ENCODE results near the gene RALGAPB. TPM values are rescaled to one million over a fixed set of nuclear protein-coding genes. Genes with fewer than 3 reads are reported as not detected.

RALGAPB gene
- total and polyA plus RNA-seq, 2 of the 13 experiments (the other 11 are each of a cell fraction or from before 2014, with no cell fraction given), result 17.6 to 30.6 TPM

- TF ChIP-seq MXD4 (CRISPR knock-in tag; IDR thresholded peaks at IDR 0.05) (peak; percentile 79; the same call in 1 of the 2 replicates), HCFC1 (IDR thresholded peaks at IDR 0.05; ENCODE audit: low read depth, low read length) (peak; percentile 66), ZNF350 (CRISPR knock-in tag; IDR thresholded peaks at IDR 0.05; ENCODE audit: borderline replicate concordance, low read depth) (peak; percentile 63), SP1 (IDR thresholded peaks at IDR 0.05) (no peak), SP1 (CRISPR knock-in tag; IDR thresholded peaks at IDR 0.05) (peak; percentile 64), ELF4 (CRISPR knock-in tag; IDR thresholded peaks at IDR 0.05; ENCODE audit: borderline replicate concordance) (peak; percentile 78; the same call in 1 of the 2 replicates), JDP2 (CRISPR knock-in tag; IDR thresholded peaks at IDR 0.05; ENCODE audit: borderline replicate concordance) (no peak), ELF3 (CRISPR knock-in tag; IDR thresholded peaks at IDR 0.05) (peak; percentile 97), FOXP1 (IDR thresholded peaks at IDR 0.05) (no peak), FOXP1 (CRISPR knock-in tag; IDR thresholded peaks at IDR 0.05) (peak; percentile 49), ZNF383 (CRISPR knock-in tag; IDR thresholded peaks at IDR 0.05; ENCODE audit: borderline replicate concordance) (peak; percentile 64; the same call in 1 of the 2 replicates), FOXK1 (CRISPR knock-in tag; IDR thresholded peaks at IDR 0.05; ENCODE audit: borderline replicate concordance, low read depth) (0 out of 2 replicates have a peak, but pooled peaks have one; percentile 85), AKNA (CRISPR knock-in tag; IDR thresholded peaks at IDR 0.05; ENCODE audit: borderline replicate concordance) (no peak), ZNF326 (CRISPR knock-in tag; IDR thresholded peaks at IDR 0.05; ENCODE audit: borderline replicate concordance) (no peak), ZFP36L1 (CRISPR knock-in tag; IDR thresholded peaks at IDR 0.05) (peak; percentile 73; the same call in 1 of the 2 replicates), AFF4 (CRISPR knock-in tag; IDR thresholded peaks at IDR 0.05) (peak; percentile 40; the same call in 1 of the 2 replicates), CHD4 (IDR thresholded peaks at IDR 0.05; ENCODE audit: borderline replicate concordance, low read length) (no peak)
Observed at GRCh38 chr20:38472513-38473366, at the start of gene RALGAPB (continued).
